GM23248 (cell line): ENCODE data around the gene RPS17.
"Not testable (repeated sequence)": the region's sequence is repeated elsewhere in the genome, so short reads cannot be mapped to it uniquely, and the experiment has no call there.

Source experiments
- EZH2 ChIP-seq: fragments of 200-600 bp; sonication (generic); IDR thresholded peaks from 2 replicates; pipeline ENCODE4 v1.6.1; 2018; ENCODE audit warnings: antibody characterized with exemption, mild to moderate bottlenecking; ENCODE audit not compliant: insufficient read depth, poor library complexity, severe bottlenecking
- EZH2phosphoT487 ChIP-seq: fragments of 200-600 bp; sonication (generic); IDR thresholded peaks from 2 replicates; pipeline ENCODE4 v1.6.1; 2018; ENCODE audit warnings: antibody characterized with exemption, moderate library complexity, mild to moderate bottlenecking, low read depth; ENCODE audit not compliant: insufficient read depth

DNA sequence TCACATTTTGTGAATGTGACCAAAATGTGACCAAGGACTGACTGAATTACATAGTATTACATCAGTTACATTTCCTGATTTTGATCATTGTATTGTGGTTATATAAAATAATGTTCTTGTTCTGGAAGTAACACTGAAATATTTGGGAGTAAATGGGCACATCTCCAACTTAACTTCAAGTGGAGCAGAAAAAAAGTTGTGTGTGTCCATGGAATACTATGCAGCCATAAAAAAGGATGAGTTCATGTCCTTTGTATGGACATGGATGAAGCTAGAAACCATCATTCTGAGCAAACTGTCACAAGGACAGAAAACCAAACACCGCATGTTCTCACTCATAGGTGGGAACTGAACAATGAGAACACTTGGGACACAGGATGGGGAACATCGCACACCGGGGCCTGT is 5.8 kb downstream of the RPS17 start:
- not testable (repeated sequence) for TF ChIP-seq EZH2phosphoT487, EZH2
